ENCODE results near the gene TP53BP2.
"Not testable (repeated sequence)": the region's sequence is repeated elsewhere in the genome, so short reads cannot be mapped to it uniquely, and the experiment has no call there.

TP53BP2 gene

DNA sequence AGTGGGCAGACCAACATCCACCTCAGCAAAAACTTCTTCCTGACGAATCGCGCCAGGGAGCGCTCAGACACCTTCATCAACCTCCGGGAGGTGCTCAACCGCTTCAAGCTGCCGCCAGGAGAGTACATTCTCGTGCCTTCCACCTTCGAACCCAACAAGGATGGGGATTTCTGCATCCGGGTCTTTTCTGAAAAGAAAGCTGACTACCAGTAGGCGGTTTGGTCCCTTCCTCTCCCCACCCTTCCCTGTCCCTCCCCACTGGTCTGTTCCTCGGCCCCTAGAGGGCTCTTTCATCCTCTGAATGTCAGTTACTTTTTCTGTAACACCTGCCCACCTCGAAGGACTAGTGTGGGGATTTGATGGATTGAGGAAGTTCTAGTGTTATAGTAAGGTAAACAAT is 86.5 kb downstream of the TP53BP2 start:
- DNase-seq: no peak

DNA sequence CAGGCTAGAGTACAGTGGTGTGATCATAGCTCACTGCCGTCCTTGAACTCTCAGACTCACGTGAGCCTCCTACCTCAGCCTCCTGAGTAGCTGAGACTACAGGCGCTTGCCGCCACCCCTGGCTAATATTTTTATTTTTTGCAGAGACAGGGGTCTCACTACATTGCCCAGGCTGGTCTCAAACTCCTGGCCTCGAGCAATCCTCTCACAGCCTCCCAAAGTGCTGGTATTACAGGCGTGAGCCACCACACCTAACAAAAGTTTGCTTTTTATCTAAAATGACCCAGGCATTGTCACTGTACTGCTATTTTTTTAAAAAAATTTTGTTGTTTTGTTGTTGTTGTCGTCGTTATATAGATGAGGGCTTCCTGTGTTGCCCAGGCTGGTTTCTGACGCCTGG is 87.0 kb downstream of the TP53BP2 start:
- no peak for DNase-seq

DNA sequence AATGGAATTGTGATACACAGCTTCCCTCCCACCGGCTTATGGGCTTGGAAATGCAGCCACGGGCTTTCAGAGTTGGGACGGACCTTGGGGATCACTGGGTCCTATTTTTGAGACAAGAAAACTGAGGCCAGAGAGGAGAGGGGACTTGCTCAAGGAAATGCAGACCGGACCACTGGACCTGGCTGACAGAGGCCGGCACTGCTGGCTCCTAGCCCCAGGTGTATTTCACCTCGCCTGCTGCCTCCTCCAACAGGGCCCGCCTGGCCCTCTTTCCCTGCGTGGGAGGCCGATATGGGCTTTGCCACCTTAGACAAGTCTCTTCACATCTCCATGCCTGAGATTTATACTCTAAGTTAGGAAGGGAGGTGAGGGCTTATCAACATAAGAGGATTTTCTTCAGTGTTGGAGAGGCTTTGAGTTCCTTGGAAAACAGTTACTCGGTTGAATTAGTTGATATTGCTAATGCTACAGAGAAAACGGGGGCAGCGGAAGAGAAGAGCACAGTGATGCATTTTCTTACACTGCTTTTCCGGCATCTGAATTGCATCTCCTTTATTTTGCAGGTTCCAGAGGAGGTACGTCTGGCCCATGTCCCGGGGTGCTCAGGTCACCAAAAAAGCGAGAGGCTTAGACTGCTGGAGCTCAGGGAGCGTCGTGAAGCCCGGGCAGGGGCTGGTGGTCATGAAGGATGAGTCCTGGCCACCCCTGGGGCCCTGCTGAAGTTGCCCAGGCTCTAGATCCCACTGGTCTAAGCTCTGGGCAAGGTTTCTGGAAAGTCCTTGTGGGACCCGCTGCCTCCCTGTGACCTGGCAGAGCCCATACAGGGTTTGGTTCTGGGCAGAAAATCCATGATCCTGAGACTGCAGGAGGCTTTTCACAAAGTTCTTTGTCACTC is 88.7 kb downstream of the TP53BP2 start:
- no peak for DNase-seq

GRCh38 chr1:223755992-223756775 is 89.6 kb downstream of the TP53BP2 start:
- DNase-seq: no peak

DNA sequence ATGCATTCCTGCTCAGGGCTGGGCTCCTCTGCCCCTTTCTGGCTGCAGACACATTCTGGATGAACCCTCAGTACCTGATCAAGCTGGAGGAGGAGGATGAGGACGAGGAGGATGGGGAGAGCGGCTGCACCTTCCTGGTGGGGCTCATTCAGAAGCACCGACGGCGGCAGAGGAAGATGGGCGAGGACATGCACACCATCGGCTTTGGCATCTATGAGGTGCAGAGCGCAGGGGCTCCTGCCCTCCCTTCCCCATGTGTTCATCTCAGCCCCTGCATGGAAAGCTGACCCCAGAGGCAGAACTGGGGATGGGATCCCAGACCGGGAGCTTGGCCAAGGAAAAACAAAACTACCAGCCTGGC is 90.3 kb downstream of the TP53BP2 start:
- DNase-seq: no peak

- no peak for DNase-seq
These were observed 90.9 kb downstream of the TP53BP2 start for GRCh38 chr1:223754681-223755431.

DNA sequence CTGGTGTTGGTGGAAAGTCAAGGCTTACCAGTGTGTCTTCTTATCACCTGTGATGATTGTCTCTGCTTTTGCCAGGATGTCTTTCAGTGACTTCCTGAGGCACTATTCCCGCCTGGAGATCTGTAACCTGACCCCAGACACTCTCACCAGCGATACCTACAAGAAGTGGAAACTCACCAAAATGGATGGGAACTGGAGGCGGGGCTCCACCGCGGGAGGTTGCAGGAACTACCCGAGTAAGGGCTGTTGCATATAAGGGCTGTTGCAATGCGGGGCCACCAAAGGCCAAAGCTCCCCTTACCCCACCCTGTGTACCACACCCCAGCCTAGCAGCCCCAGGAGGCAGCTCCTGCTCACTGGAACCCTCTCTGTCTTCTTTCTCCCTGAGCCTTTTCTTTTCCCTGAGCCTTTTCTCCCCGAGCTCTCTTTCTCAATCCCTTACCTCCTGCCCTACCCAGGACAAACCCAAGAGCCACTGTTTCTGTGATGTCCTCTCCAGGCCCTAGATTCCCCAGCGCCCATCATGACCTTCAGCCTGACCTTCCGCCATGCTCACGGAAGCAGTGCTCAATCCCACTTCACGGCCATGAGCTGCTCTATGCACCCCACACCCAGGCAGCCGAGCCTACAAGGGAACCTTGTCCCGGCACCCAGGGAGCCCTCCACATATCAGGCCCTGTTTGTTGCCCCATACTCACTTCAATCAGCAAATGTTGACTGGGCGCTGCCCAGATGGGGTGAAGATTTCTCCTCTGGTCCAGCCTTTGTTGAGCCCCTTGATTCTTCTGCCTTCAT is 92.8 kb downstream of the TP53BP2 start:
- DNase-seq: no peak

DNA sequence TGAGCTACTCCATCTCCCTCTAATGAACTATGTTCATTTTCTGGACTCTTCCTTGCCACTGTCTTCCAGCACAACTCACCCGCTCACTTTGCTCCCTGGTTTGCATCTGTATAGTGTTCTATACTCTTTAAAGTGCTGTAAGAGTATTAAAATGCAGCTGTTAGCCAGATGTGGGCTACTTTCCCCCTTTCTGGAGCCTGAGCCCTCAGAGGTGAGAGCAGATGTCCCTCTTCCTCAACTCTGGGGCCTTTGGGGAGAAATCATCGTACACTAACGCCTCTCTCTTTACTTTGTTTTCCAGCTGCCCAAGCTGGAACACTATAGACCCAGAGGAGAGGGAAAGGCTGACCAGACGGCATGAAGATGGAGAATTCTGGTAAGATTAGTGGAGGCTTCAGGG is 94.1 kb downstream of the TP53BP2 start:
- DNase-seq: no peak

- no peak for DNase-seq
These were observed 94.8 kb downstream of the TP53BP2 start for GRCh38 chr1:223750730-223751570.

DNA sequence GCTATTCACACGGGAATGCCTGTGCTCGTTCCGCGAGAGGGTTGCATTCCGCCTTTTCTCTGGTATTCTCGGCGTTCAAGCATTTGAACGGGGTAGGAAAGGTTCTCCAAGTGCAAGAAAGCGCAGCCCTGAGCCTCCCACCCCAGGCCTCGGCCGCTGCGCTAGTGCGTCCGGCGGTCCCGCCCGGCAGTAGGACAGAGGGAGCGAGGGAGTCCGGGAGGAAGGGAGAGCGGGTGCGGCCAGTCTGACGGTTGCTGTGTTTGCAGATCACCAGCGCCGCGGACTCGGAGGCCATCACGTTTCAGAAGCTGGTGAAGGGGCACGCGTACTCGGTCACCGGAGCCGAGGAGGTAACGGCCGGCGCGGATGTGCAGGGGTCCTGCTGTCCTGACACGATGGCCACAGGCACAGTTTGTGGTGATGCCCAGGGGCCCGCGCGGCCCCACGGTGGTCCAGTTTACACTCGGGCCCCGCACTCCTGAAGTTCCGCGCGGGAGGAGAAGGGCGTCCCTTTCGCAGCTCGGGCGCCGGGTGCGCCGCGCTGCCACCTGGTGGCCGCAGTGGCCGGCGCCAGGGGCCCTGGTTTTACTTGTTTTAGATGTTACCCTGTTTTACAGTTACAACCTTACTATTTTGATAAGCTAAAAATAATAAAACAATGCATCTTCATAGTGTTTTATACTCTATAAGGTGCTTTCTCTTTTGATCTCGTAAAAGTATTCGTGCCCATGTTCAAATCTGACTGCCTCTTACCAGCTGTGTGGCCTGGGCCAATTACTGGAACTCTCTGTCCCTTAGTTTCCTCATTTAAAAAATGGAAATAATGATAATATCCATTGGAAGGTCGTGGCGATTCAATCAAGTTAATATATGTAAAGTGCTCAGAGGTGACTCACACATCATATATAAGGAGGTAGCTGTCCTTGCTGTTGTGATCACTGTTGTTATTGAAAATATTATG is 96.7 kb downstream of the TP53BP2 start:
- peak; percentile 86 for DNase-seq

GRCh38 chr1:223748405-223748772 is 97.4 kb downstream of the TP53BP2 start:
- no peak for DNase-seq

DNA sequence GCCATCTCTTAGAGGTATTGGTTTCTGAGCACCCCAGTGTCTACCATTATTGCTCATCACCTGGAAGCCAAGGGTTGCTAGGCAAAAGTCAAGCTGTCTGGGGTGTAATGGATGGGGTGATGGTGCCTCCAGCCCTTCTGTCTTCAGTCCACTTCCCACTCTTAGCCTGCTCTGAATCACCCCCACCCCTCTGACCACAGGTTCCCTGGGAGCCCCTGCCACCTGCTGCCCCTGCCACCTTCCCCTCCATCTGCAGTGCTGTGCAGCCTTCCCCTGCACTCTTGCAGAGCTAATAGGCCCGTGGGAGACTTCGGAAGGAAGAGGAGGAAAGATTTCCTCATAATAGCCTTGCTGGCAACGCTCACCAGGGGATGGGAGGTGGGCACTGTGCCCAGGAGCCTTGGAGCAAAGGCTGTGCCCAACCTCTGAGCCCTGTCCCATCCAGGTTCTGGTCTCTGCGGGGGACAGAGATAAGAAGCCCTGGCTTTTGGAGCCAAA is 97.9 kb downstream of the TP53BP2 start:
- no peak for DNase-seq

DNA sequence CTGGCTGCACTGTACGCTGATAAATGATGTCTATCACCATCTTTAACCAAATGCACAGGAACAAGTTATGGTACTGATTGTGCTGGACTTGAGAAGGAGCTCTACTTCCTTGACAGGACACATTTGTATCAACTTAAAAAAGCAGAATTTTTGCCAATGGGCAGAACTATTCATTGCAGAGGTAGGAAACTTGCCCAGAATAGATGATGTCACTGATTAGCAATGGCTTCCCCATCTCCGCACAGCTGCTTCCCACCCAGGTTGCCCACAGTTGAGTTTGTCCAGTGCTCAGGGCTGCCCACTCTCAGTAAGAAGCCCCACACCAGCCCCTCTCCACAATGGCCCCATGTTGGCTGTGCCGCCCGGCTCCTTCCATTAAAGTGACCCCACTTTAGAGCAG is 100.0 kb downstream of the TP53BP2 start:
- no peak for DNase-seq

DNA sequence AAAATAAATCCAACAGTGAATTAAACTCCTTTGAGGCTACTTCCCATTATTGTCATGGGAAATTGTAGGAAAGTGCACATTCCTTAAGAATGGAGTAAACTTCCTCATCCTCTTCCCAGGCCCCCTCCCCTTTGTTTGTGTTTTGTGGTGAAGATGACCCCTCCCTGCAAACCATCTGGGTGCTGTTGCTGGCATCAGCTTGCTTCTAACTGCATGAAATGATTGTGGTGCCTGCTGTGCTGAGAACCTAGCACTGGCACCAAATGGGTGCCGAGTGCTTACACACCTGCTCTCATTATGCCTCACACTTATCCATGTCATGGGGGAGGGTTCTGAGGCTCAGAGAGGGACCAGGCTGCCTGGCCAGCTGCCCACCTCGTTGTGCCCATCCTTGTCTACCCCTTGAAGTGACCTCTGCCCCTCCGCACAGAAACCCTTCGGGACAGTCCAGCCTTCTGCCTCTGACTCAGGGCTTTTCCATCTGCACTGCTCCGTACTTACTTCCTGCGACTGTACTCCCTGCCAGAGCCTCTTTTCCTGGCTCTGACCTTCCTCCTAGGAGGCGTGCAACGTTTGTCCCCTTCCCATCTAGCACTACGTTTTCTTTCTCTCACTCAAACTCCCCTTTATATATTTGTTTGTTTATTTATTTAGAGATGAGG is 102.8 kb downstream of the TP53BP2 start:
- no peak for DNase-seq

- DNase-seq: no peak
These were observed 103.9 kb downstream of the TP53BP2 start for GRCh38 chr1:223741861-223742260.

DNA sequence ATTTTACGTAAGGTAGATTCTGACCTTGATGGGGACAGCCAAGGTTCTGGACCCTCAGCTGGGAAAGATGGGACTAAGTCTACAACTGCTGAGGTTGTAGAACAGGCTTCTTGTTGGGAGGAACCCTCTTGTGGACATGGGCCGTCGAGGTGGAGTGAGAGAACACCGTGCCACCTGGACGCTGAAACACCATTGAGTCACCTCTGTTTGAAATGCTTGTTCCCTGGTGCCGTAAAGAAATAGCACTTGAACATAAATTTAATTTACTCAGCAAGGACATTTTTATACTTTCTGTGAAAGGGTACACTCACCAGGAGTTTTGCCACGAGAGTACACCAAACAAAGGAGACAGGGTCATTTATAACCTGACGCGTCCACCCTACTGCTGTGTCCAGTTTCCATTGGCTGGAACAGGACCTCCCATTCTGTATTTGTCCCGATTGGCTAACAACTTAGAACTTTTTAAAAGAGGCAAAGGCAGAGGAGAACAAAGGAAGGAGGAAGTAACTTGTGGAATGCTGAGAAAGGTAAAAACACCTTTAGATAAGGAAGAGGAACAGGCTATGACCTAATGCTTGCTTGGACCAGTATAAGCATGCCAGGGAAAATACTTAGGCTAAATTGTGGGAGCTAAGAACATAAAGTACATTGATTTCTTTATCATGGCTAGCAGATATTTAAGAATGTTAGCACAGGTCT is 105.6 kb downstream of the TP53BP2 start:
- not testable (repeated sequence) for DNase-seq

- no peak for DNase-seq
These were observed 106.2 kb downstream of the TP53BP2 start for GRCh38 chr1:223739366-223740037.

Data from activated CD8-positive, alpha-beta memory T cell treated with anti-CD3 and anti-CD28 coated beads for 24 hours (primary cell).